ENCODE measurements around the gene PREPL.

The PREPL gene

GRCh38 chr2:44354761-44355160 lies 6.5 kb downstream of the PREPL start:
- Histone ChIP-seq H3K27me3 (no peaks in the 10 kb centered on the region), H3K4me1 (peaks cover 0 to 74% (median 31%) of the 10 kb centered on the region in 4 donors), H3K4me3 (no peak overlapping the region), H3K9me3 (no peaks in the 10 kb centered on the region), H3K27ac (no peak overlapping the region), H3K36me3 (no peaks in the 10 kb centered on the region)
- TF ChIP-seq CTCF (IDR thresholded peaks at IDR 0.05), result no peak
- intact Hi-C loops (cut with DNase I; ENCODE audit: low total_unique reads), result loop anchor here (10.0 kb wide), 1 partner anchor 1870 kb away; no protein-coding TSS in a partner anchor
- no peak for DNase-seq

- intact Hi-C loops (cut with DNase I; ENCODE audit: low total_unique reads), result loop anchor here (10.0 kb wide), 1 partner anchor 1872 kb away; no protein-coding TSS in a partner anchor
- peak overlapping the region; percentile 57 to 59 for H3K27ac ChIP-seq
- no peak overlapping the region for H3K4me3 ChIP-seq
- DNase-seq, result no peak
- peaks cover 0 to 73% (median 27%) of the 10 kb centered on the region in 4 donors for H3K4me1 ChIP-seq
- H3K27me3 ChIP-seq, result no peaks in the 10 kb centered on the region
- H3K36me3 ChIP-seq, result no peaks in the 10 kb centered on the region
- no peak for TF ChIP-seq CTCF (IDR thresholded peaks at IDR 0.05)
- no peaks in the 10 kb centered on the region for H3K9me3 ChIP-seq
These were observed 8.8 kb downstream of the PREPL start for GRCh38 chr2:44352510-44352909.

GRCh38 chr2:44351676-44352075 lies 9.6 kb downstream of the PREPL start:
- Histone ChIP-seq H3K4me3 (no peak overlapping the region), H3K9me3 (no peaks in the 10 kb centered on the region), H3K36me3 (no peaks in the 10 kb centered on the region), H3K27ac (peak overlapping the region; percentile 57 to 59), H3K4me1 (peaks cover 0 to 78% (median 31%) of the 10 kb centered on the region in 4 donors), H3K27me3 (no peaks in the 10 kb centered on the region)
- intact Hi-C loops (cut with DNase I; ENCODE audit: low total_unique reads), result loop anchor here (10.0 kb wide), 1 partner anchor 1873 kb away; no protein-coding TSS in a partner anchor
- no peak for DNase-seq
- TF ChIP-seq CTCF (IDR thresholded peaks at IDR 0.05), result no peak

GRCh38 chr2:44351088-44351487 lies 10.2 kb downstream of the PREPL start:
- H3K9me3 ChIP-seq, result no peaks in the 10 kb centered on the region
- TF ChIP-seq CTCF (IDR thresholded peaks at IDR 0.05), result no peak
- H3K4me3 ChIP-seq, result no peak overlapping the region
- DNase-seq, result peak in 1 of 2 donors; percentile 77
- no peaks in the 10 kb centered on the region for H3K36me3 ChIP-seq
- H3K27ac ChIP-seq, result peak overlapping the region; percentile 57 to 59
- H3K27me3 ChIP-seq, result no peaks in the 10 kb centered on the region
- peaks cover 0 to 78% (median 31%) of the 10 kb centered on the region in 4 donors for H3K4me1 ChIP-seq
- intact Hi-C loops (cut with DNase I; ENCODE audit: low total_unique reads), result loop anchor here (10.0 kb wide), 1 partner anchor 1874 kb away; no protein-coding TSS in a partner anchor

GRCh38 chr2:44349506-44349905 lies 11.8 kb downstream of the PREPL start:
- no peak for TF ChIP-seq CTCF (IDR thresholded peaks at IDR 0.05)
- Histone ChIP-seq H3K4me1 (peaks cover 0 to 78% (median 31%) of the 10 kb centered on the region in 4 donors), H3K9me3 (no peaks in the 10 kb centered on the region), H3K36me3 (peaks cover 0 to 9% (median 4%) of the 10 kb centered on the region in 3 donors), H3K27me3 (no peaks in the 10 kb centered on the region), H3K4me3 (no peak overlapping the region), H3K27ac (peak overlapping the region in 1 of 2 donors; percentile 60)
- intact Hi-C loops (cut with DNase I; ENCODE audit: low total_unique reads), result no loop called here
- DNase-seq, result no peak

All from tibial artery (tissue), 4 donors.